ENCODE measurements around the gene IGSF23.

The IGSF23 gene

DNA sequence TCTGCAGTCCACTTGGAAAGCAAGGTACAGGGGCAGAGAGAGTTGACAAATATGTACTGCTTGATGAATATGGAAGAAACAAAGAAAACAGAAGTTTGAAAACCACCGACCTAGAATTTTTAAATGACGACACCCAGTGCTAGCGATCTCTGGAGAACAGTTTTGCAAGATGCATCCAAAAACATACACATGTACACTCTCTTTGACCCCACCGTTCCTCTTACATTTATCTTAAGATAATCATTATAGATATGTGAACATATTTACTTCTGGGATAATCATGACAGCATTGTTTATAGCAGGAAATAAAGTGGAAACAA, 40.8 kb upstream of the IGSF23 start:
- CTCF ChIA-PET = interaction anchor here (2.4 kb wide), 2 partner anchors 24 to 198 kb away, joined by 5 to 14 read pairs; no protein-coding TSS in a partner anchor
- DNase-seq (ENCODE audit: extremely low spot score) = no peak
- TF ChIP-seq, protein P1, sequence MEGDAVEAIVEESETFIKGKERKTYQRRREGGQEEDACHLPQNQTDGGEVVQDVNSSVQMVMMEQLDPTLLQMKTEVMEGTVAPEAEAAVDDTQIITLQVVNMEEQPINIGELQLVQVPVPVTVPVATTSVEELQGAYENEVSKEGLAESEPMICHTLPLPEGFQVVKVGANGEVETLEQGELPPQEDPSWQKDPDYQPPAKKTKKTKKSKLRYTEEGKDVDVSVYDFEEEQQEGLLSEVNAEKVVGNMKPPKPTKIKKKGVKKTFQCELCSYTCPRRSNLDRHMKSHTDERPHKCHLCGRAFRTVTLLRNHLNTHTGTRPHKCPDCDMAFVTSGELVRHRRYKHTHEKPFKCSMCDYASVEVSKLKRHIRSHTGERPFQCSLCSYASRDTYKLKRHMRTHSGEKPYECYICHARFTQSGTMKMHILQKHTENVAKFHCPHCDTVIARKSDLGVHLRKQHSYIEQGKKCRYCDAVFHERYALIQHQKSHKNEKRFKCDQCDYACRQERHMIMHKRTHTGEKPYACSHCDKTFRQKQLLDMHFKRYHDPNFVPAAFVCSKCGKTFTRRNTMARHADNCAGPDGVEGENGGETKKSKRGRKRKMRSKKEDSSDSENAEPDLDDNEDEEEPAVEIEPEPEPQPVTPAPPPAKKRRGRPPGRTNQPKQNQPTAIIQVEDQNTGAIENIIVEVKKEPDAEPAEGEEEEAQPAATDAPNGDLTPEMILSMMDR (IDR thresholded peaks at IDR 0.05; ENCODE audit: control extremely low read depth, extremely low read depth, low read depth, missing control alignments) = no peak
- POLR2A ChIA-PET = no interaction called here

DNA sequence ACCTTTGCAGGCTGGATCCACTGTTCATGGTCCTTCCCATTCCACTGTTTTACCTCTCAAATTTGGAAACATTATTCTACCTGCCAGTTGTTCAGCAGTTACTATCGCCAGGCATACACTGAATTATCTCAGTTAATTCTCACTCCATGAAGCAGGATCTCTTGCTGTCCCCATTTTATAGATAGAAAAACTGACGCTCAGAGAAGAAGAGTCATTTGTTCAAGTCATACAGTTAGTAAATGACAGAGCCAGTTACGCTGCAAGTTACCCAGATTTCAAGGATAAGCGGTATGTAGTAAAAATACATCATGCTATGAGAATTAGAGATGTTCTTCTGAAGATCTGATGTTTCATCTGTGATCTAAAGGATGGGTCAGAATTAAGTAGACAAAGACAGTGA, 40.2 kb upstream of the IGSF23 start:
- no peak for DNase-seq (ENCODE audit: extremely low spot score)
- POLR2A ChIA-PET = no interaction called here
- CTCF ChIA-PET = interaction anchor here (1.0 kb wide), 1 partner anchor 83 kb away, joined by 3 read pairs; no protein-coding TSS in a partner anchor
- TF ChIP-seq, protein P1 (IDR thresholded peaks at IDR 0.05; ENCODE audit: control extremely low read depth, extremely low read depth, low read depth, missing control alignments) = no peak

DNA sequence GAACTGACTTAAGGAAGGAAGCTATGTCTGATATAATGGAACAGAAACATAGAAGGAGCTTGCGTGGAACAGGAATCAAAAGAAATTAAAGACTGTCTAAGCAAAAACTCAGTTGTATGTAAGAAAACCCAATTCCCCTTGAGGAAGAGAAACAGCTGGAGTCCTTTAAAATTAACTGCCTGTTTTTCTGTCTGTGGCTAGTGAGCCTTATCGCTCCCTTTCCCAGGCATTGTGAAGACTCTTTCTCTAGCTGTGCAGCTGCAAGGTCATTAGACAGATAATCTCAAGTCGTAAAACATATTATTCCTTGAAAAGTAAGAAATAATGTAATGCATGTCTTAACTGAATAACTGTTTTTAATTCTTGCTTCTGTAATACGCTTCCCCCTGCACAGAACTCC, 39.7 kb upstream of the IGSF23 start:
- TF ChIP-seq, protein P1 (IDR thresholded peaks at IDR 0.05; ENCODE audit: control extremely low read depth, extremely low read depth, low read depth, missing control alignments) = no peak
- POLR2A ChIA-PET = no interaction called here
- CTCF ChIA-PET = interaction anchor here (1.0 kb wide), 1 partner anchor 83 kb away, joined by 3 read pairs; no protein-coding TSS in a partner anchor

DNA sequence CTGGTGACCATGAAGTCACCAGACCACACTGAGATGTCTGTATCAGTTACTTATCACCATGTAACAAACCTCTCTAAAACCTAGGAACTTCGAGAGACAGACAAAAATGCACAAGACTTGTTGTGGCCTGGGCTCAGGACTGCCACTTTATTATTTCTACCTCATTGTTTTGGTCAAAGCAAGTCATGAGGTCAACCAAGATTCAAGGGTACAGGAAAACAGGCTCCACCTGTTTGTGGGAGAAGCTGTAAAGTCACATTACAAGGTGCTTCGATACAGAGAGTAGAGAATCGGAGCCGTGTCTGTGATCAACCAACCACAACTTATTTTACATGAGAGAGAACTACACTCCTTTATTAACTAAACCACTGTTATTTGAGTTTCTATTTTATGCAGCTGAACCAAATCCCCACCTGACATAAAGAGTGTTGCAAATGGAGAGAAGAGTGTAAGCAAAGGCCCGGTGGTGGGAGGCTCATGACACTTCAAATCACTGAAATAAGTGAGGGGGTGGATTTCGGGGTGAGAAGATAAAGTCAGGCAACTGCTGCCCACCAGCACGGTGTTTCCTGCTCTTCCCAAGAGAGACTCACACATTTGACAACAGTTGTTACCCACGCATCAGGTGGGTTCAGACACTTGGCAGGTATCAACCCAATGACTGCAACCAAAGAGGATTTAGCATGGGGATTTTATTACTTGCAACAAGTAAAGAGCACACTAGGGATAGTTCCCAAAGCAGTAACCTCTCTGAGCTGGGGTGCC, 39.0 kb upstream of the IGSF23 start:
- TF ChIP-seq, protein P1 (IDR thresholded peaks at IDR 0.05; ENCODE audit: control extremely low read depth, extremely low read depth, low read depth, missing control alignments) = no peak
- ChIA-PET POLR2A (no interaction called here), CTCF (interaction anchor here (1.0 kb wide), 1 partner anchor 82 kb away, joined by 3 read pairs; no protein-coding TSS in a partner anchor)
- no peak for DNase-seq (ENCODE audit: extremely low spot score)

More for the DNA sequence above, 39.7 kb upstream of the IGSF23 start:
- no peak for DNase-seq (ENCODE audit: extremely low spot score)

DNA sequence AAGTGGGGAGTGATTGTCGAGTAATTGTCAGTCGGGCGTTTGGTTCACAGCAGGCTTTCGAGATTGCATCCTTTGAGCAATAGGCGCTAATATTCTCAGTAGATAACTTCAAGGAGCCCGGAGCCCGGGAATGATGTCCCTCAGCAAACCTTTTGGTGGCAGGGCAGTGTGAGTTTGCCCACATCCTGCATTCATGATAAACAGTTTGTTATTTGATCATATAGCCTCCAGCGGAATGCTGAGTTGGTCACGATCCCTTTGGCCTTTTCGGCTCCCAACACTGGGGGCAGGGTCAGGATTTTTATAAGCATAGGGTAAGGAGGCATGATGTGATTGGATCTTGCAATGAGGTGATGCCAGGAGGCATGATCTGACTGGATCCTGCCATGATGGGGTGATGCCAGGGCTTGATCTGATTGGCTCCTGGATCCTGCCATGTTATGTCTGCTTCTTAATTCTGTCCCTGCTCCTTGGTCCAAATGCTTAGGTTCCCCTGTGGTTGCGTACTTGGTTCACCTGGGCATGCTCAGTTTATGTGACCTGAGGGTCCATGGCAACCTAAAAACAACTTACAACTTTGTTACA, 38.2 kb upstream of the IGSF23 start:
- POLR2A ChIA-PET = no interaction called here
- no peak for DNase-seq (ENCODE audit: extremely low spot score)

DNA sequence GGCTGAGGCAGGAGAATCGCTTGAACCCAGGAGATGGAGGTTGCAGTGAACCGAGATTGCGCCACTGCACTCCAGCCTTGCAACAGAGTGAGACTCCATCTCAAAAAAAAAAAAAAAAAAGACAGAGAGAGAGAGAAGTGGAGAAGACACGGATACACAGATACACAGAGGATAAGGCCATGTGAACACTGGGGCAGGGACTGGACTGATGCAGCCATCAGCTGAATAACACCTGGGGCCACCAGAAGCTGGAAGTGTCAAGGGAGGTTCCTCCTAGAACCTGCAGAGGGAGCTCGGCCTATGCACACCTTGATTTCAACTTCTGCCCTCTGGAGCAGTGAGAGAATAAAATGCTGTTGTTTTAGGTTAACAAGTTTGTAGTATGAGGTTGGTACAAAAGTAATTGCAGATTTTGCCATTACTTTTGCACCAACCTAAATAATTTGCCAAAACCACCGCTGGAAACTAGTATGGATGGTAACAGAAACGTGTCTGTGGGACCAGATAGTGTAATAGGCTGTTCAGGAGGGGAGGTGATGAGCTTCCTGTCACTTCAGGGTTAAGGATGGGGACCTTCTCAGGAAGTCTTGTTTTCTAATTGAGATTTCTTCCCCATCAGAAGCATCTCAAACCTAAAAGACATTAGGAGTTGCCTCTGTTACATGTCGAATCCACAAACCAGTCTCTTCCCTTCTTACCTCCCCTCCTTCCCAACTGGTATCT, 36.4 kb upstream of the IGSF23 start:
- TF ChIP-seq, protein P1 (IDR thresholded peaks at IDR 0.05; ENCODE audit: control extremely low read depth, extremely low read depth, low read depth, missing control alignments) = peak; percentile 34
- ChIA-PET POLR2A (no interaction called here), CTCF (interaction anchor here (0.9 to 2.2 kb wide), 8 partner anchors 9 to 226 kb away, joined by 3 to 12 read pairs (median 4); no protein-coding TSS in a partner anchor)
- no peak for DNase-seq (ENCODE audit: extremely low spot score)

More for the DNA sequence above, 38.2 kb upstream of the IGSF23 start:
- CTCF ChIA-PET = interaction anchor here (2.2 kb wide), 1 partner anchor 82 kb away, joined by 12 read pairs; no protein-coding TSS in a partner anchor
- TF ChIP-seq, protein P1 (IDR thresholded peaks at IDR 0.05; ENCODE audit: control extremely low read depth, extremely low read depth, low read depth, missing control alignments) = no peak

Measured in GM10248 (cell line).